HPDE6-E6E7 (cell line): ENCODE data around the gene HMOX2.
A peak's percentile ranks its signal among the peaks of the same experiment; 100 is the strongest.

Experiments used
- DNase-seq: peaks from one replicate; pipeline ENCODE4 v3.0.0; 2011; ENCODE audit warnings: missing footprints; ENCODE audit errors: extremely low spot score

HMOX2 gene

DNA sequence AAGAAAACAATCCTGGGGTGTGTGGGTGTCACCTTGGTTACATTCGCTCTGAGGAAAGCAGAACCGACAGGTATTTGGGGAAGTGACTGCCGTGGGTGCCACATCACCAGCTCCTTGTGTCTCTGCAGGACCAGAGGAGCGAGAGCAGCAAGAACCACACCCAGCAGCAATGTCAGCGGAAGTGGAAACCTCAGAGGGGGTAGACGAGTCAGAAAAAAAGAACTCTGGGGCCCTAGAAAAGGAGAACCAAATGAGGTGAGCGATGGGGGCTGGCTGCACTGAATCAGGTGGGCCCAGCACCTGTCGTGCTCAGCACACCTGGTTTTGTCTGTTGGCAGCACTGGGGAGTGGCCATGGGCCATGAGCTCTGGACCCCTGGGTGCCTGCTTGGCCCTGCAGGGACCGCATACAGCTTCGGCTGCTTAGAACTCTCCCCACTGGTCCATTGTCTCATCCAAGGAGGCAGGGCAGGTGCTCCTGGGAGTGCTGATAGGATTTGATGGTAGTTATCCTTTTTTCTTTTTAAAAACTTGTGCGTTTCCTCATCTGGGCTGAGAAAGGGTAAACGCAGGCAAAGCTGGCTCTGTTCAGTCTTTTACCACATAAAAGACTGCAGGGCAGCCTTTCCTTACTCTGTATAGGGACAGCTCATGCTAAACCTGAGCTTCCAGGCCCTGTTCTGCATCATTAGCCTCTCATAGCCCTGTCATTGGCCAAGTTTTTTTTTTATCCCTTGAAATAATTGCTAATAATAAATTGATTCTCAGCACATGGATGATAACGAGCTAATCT lies 29.4 kb downstream of the HMOX2 start:
- no peak for DNase-seq

GRCh38 chr16:4506450-4506849 lies 30.3 kb downstream of the HMOX2 start:
- no peak for DNase-seq

- no peak for DNase-seq
These were observed 31.6 kb downstream of the HMOX2 start for GRCh38 chr16:4507588-4508345.

DNA sequence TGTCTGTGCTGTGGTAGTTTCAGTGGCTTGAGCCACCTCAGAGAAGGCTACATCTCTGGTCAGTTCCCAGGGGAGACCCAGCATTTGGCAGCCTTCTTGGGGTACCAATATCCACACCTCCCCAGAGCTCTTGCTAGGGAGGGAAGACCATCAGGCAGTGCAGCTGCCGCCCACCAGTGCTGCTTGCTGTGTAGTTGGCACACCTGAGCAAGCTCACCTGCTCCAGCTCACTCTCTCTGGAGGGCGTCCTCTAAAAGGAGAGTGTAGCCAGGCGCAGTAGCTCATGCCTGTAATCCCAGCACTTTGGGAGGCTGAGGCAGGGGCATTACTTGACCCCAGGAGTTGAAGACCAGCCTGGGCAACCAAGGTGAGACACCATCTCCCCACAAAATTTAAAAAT lies 32.6 kb downstream of the HMOX2 start:
- no peak for DNase-seq

GRCh38 chr16:4509420-4509819 lies 33.2 kb downstream of the HMOX2 start:
- no peak for DNase-seq

DNA sequence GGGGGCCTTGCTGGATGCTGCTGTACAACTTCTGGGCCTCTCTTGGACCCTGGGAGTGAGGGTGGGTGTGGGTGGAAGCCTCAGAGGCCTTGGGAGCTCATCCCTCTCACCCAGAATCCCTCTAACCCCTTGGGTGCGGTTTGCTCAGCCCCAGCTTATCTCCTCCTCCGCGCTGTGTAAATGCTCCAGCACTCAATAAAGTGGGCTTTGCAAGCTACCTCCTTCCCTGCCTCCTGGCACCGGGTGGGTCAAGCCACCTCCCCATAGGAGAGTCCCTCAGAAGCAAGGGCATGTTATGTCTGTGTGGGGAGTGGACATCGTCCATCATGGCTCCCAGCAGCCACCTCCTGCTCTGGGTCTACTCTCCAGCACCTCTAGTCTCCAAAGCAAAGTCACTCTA lies 33.9 kb downstream of the HMOX2 start:
- no peak for DNase-seq

GRCh38 chr16:4510747-4511426 lies 34.7 kb downstream of the HMOX2 start:
- no peak for DNase-seq

DNA sequence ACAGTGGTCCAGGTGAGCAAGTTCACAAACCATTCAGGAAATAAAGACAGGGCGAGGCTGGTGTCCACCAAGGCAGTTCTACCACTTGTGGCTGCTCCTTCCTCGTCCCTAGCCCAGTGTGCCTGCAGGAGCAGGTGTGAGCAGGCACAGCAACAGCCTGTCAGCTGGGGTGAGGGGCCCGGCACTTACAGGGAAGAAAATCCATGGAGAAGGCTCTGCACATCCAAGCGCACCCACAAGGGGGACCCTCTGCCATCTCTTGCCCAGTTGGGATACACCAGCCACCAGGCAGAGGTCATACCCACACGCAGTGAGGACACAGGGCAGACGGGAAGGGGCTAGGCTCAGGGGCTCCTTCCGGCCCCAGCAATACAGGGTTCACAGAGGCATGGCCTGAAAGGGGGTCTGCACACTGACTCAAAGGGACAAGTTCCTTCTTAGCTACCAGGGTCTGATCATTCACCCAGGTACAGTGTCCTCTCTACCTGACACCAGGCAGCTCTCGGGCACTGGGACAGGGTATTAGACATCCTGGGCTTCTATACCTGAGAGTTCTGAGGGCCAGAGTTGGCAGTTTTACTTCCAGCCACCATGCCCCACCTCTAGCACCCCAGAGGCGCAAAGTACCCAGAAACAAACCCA lies 35.4 kb downstream of the HMOX2 start:
- DNase-seq: peak; percentile 72

GRCh38 chr16:4512473-4512872 lies 36.3 kb downstream of the HMOX2 start:
- no peak for DNase-seq

- no peak for DNase-seq
These were observed 37.1 kb downstream of the HMOX2 start for GRCh38 chr16:4513086-4513860.

GRCh38 chr16:4513881-4514280 lies 37.7 kb downstream of the HMOX2 start:
- no peak for DNase-seq

GRCh38 chr16:4514606-4515005 lies 38.4 kb downstream of the HMOX2 start:
- no peak for DNase-seq

DNA sequence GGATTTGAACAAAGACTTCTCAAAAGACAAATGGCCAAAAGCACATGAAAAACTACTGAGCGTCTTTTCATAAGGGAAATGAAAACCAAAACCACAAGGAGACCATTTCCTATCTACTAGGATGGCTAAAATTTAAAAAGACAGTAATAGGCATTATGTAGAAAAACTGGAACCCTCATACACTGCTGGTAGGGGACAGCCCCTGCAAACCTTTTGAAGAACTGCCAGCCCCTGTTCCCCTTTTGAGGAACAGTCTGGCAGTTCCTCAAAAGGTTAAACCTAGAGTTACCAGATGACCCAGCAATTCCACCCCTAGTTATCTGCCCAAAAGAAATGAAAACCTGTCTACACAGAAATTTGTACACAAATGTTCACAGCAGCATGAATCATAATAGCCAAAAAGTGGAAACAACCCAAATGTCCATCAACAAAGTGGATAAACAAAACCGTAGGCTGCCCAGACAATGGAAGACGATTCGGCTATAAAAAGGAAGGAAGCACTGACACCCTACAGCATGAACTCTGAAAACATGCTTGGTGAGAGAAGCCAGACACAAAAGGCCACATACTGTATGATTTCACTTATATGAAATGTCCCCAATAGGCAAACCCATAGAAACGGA lies 39.5 kb downstream of the HMOX2 start:
- DNase-seq: no peak

- no peak for DNase-seq
These were observed 41.8 kb downstream of the HMOX2 start for GRCh38 chr16:4517812-4518680.

GRCh38 chr16:4519274-4520058 lies 43.3 kb downstream of the HMOX2 start:
- DNase-seq: no peak

- DNase-seq: no peak
These were observed 44.7 kb downstream of the HMOX2 start for GRCh38 chr16:4520913-4521312.

DNA sequence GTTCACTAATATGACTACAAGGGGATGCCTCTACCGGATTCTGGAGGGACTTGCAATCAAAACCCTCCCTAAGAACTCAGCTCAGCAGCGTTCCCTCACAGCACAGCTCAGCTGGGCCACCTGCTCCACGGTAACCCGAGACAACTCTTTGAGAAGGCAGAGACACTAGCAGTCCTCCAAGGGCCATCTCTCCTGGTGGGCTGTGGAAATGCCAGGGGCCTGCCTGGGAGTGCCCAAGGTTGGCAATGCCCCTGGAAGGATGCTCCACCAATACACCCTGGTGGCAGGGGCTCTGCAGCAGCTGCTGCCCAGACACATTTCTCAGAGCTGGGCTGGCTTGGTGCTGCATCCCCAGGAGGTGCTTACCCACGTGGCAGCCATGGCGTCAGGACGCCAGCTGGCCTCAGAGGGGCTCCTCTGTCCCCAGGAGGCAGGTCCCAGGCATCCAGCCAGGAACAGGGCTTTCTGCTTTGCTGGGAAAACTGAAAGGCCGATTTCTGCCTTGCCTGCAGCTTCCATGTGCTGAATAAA lies 45.9 kb downstream of the HMOX2 start:
- DNase-seq: no peak

DNA sequence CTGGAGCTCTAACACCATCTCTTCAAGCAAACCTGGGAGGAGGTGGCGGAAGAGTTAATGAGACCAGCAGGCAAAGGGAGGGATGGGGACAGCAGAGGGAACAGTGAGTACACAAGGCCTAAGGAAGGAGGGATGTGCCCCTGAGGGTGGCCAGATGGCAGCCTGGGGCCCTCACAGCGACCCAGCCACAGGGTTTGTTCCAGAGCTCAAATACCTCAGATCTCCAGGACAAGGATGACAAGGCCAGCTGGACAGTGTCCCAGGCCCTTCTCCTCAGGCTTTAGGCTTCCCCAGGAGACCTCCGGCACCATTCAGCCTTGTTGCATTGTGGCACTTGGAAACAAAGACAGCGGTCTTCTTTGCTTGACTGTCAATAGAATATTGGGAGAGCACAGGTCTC lies 47.5 kb downstream of the HMOX2 start:
- no peak for DNase-seq

- DNase-seq: no peak
These were observed 48.4 kb downstream of the HMOX2 start for GRCh38 chr16:4524571-4524970.
